Measurements from ENCODE around the gene DSCAML1. TPM values are rescaled to one million over a fixed set of nuclear protein-coding genes. Genes with fewer than 3 reads are reported as not detected.

The DSCAML1 gene
- total and polyA plus RNA-seq, 3 donors from 2014 or later: 1.6 to 6.1 (median 3.0) TPM

GRCh38 chr11:117623831-117624271 is 173.2 kb downstream of the DSCAML1 start:
- intact Hi-C loops (cut with DNase I; ENCODE audit: low total_unique reads): no loop called here

DNA sequence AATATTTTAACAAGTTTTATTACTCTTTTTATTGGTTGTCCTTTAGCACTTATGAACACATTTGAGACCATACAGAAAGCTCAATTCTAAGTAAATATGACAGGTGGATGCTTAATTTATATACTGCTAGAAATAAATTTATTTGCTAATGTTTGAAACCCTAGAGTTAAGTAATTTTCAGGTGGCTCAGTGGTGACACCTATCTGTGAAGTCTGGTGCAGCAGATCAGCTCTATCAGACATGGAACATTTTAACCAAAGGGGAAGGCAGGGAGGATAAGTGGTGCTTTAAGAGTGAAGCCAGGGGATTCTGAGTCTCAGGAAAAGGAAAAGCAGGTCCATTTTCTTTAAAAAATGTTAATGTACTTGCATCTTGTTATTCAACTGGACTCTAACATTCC is 175.8 kb downstream of the DSCAML1 start:
- intact Hi-C loops (cut with DNase I; ENCODE audit: low total_unique reads): no loop called here
- no peaks in the 10 kb centered on the region for H3K36me3 ChIP-seq (ENCODE audit: low read depth, missing control alignments)
- H3K27ac ChIP-seq: no peak overlapping the region
- H3K9me3 ChIP-seq: no peaks in the 10 kb centered on the region
- H3K4me3 ChIP-seq: no peak overlapping the region
- TF ChIP-seq POLR2A (IDR thresholded peaks at IDR 0.05): no peak
- TF ChIP-seq, protein P1, sequence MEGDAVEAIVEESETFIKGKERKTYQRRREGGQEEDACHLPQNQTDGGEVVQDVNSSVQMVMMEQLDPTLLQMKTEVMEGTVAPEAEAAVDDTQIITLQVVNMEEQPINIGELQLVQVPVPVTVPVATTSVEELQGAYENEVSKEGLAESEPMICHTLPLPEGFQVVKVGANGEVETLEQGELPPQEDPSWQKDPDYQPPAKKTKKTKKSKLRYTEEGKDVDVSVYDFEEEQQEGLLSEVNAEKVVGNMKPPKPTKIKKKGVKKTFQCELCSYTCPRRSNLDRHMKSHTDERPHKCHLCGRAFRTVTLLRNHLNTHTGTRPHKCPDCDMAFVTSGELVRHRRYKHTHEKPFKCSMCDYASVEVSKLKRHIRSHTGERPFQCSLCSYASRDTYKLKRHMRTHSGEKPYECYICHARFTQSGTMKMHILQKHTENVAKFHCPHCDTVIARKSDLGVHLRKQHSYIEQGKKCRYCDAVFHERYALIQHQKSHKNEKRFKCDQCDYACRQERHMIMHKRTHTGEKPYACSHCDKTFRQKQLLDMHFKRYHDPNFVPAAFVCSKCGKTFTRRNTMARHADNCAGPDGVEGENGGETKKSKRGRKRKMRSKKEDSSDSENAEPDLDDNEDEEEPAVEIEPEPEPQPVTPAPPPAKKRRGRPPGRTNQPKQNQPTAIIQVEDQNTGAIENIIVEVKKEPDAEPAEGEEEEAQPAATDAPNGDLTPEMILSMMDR (IDR thresholded peaks at IDR 0.05): peak in 1 of 3 experiments; percentile 53
- DNase-seq: no peak
- H3K27me3 ChIP-seq: no peaks in the 10 kb centered on the region
- H3K4me1 ChIP-seq: no peaks in the 10 kb centered on the region

More at GRCh38 chr11:117623831-117624271, 173.2 kb downstream of the DSCAML1 start:
- TF ChIP-seq POLR2A (IDR thresholded peaks at IDR 0.05): no peak
- TF ChIP-seq, protein P1 (IDR thresholded peaks at IDR 0.05): no peak
- H3K27ac ChIP-seq: no peak overlapping the region
- DNase-seq: no peak
- no peak overlapping the region for H3K4me3 ChIP-seq
- no peaks in the 10 kb centered on the region for H3K27me3 ChIP-seq
- no peaks in the 10 kb centered on the region for H3K36me3 ChIP-seq (ENCODE audit: low read depth, missing control alignments)
- H3K9me3 ChIP-seq: no peaks in the 10 kb centered on the region
- 88 to 100% methylated on average over 2 of the region's 2 CpGs for WGBS, 2 donors
- no peaks in the 10 kb centered on the region for H3K4me1 ChIP-seq

GRCh38 chr11:117620659-117621058 is 176.4 kb downstream of the DSCAML1 start:
- Histone ChIP-seq H3K27me3 (no peaks in the 10 kb centered on the region), H3K4me1 (no peaks in the 10 kb centered on the region), H3K9me3 (no peaks in the 10 kb centered on the region), H3K27ac (no peak overlapping the region), H3K36me3 (ENCODE audit: low read depth, missing control alignments) (no peaks in the 10 kb centered on the region), H3K4me3 (no peak overlapping the region)
- no peak for DNase-seq
- TF ChIP-seq POLR2A (IDR thresholded peaks at IDR 0.05): no peak
- TF ChIP-seq, protein P1 (IDR thresholded peaks at IDR 0.05): no peak
- intact Hi-C loops (cut with DNase I; ENCODE audit: low total_unique reads): no loop called here
- WGBS, 2 donors: 94 to 98% methylated on average over 1 of the region's 1 CpG

DNA sequence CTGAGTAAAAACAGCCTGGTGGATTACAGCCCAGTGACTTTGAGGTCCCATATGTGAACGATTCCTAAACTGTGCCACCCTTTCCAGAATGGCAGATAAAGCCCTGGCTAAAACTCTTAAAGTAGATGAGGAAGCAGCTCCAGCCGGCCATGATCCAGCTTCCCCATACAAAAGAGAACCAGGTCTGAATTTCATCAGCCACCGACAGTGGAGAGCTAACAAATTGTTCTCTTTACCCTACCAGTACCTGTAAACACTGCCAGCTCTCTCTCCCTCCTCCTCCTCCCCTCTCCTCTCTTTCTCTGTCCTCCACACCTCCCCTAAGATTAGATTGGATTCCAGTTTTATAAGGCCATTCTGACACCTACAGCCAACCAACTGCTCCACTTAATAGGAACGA is 176.9 kb downstream of the DSCAML1 start:
- no peaks in the 10 kb centered on the region for H3K9me3 ChIP-seq
- WGBS, 2 donors: 54 to 63% methylated on average over 4 of the region's 4 CpGs
- H3K27ac ChIP-seq: no peak overlapping the region
- DNase-seq: no peak
- H3K4me1 ChIP-seq: no peaks in the 10 kb centered on the region
- H3K27me3 ChIP-seq: no peaks in the 10 kb centered on the region
- no peak overlapping the region for H3K4me3 ChIP-seq
- intact Hi-C loops (cut with DNase I; ENCODE audit: low total_unique reads): no loop called here
- H3K36me3 ChIP-seq (ENCODE audit: low read depth, missing control alignments): no peaks in the 10 kb centered on the region
- TF ChIP-seq, protein P1 (IDR thresholded peaks at IDR 0.05): no peak
- no peak for TF ChIP-seq POLR2A (IDR thresholded peaks at IDR 0.05)

DNA sequence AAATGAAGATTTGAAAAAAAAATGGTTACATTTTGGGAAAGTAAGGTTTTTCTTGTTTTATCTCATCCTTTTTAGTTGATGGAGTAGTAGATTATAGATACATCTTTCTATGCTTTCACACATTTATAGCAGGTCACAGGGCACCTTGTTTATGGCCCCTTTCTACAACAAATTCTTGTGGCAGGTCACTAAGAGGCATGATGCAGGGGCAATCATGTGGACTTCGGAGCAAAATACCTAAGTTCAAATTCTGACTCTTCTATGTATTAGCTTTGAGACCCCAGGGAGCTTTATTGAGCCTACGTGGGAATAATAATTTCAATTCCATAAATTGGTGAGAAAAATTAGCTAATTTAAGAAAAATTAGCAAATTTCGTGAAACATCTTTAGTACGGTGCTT is 177.4 kb downstream of the DSCAML1 start:
- intact Hi-C loops (cut with DNase I; ENCODE audit: low total_unique reads): no loop called here
- H3K4me1 ChIP-seq: no peaks in the 10 kb centered on the region
- H3K4me3 ChIP-seq: no peak overlapping the region
- H3K9me3 ChIP-seq: no peaks in the 10 kb centered on the region
- WGBS, 2 donors: 91 to 95% methylated on average over 4 of the region's 4 CpGs
- TF ChIP-seq POLR2A (IDR thresholded peaks at IDR 0.05): no peak
- TF ChIP-seq, protein P1 (IDR thresholded peaks at IDR 0.05): no peak
- no peak for DNase-seq
- no peaks in the 10 kb centered on the region for H3K27me3 ChIP-seq
- H3K27ac ChIP-seq: no peak overlapping the region
- no peaks in the 10 kb centered on the region for H3K36me3 ChIP-seq (ENCODE audit: low read depth, missing control alignments)

All from testis (tissue), 3 donors.